ENCODE results near the gene CD151. TPM values are rescaled to one million over a fixed set of nuclear protein-coding genes. Genes with fewer than 3 reads are reported as not detected.

CD151 gene
- total RNA-seq, 5 donors from 2014 or later (not counting 1 experiment from before 2014, with no cell fraction given), result 14.9 to 28.2 (median 25.6) TPM

DNA sequence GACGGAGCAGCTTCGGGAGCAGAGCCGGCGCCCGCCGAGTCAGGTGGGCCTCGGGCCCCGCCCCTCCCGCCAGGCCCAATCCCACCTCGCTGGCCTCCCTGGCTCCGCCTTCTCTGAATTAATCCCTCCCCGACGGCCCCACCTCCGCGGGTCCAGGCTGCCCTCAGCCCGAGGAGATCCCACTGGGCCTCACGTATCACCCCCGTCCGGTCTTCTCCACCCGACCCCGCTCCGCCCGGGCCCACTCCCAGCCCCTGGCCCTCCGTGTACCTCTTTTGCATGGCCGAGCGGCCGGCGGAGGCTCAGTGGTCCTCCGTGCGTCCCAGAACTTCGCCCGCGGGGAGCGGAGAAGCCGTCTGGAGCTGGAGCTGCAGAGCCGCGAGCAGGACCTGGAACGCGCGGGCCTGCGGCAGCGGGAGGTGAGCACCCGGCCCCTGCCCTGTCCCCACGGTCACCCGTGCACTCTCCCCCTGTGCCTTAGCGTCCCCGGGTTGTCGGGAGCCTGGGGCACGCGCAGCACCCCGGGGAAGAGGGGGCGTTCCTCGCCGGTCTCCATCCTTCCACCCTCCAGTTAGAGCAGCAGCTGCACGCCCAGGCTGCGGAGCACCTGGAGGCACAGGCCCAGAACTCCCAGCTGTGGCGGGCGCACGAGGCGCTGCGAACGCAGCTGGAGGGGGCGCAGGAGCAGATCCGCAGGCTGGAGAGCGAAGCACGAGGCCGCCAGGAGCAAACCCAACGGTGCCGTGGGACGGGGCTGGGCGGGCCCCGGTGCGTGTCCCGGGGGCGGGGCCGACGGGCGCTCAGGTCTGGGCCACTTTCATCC lies 2.2 kb upstream of the CD151 start:
- Mint-ChIP-seq H3K9me3 (no peaks in the 10 kb centered on the region), H3K4me1 (peaks cover 23 to 51% (median 35%) of the 10 kb centered on the region in 3 donors), H3K27me3 (peaks cover 9 to 37% of the 10 kb centered on the region in 2 donors), H3K4me3 (peak overlapping the region; percentile 37 to 78 (median 44)), H3K27ac (no peak overlapping the region), H3K36me3 (no peaks in the 10 kb centered on the region)
- ATAC-seq (replicated peaks in 1 of 4) (peak; percentile 48 to 52 (median 49)), DNase-seq (peak in 24 of 35 experiments; percentile 23 to 72 (median 45))
- Histone ChIP-seq H3K4me1 (ENCODE audit: control insufficient read depth in 1 of 2, extremely low read depth in 1 of 2, insufficient read depth in 2 of 2, low read length in 2 of 2) (peaks cover 22 to 88% of the 10 kb centered on the region in 2 experiments), H3K27ac (ENCODE audit: low read length) (no peak overlapping the region), H3K36me3 (ENCODE audit: control insufficient read depth in 2 of 2, extremely low read depth in 1 of 2, insufficient read depth in 1 of 2, low read length in 1 of 2) (no peaks in the 10 kb centered on the region), H3K27me3 (replicated peaks in 1 of 2; ENCODE audit: control insufficient read depth in 2 of 2, extremely low read depth in 1 of 2, insufficient read depth in 2 of 2, low read length in 1 of 2) (peaks cover 0 to 84% of the 10 kb centered on the region in 2 experiments), H3K9me3 (no peaks in the 10 kb centered on the region), H3K4me3 (ENCODE audit: control insufficient read depth in 1 of 2, extremely low read depth in 1 of 2, low read length in 1 of 2) (peak overlapping the region; percentile 31 to 63)
- CTCF ChIA-PET, result no interaction called here
- 2% methylated on average over 70 of the region's 78 CpGs for WGBS (ENCODE audit: insufficient coverage)
- POLR2A ChIA-PET, result interaction anchor here in 1 of 2 donors (0.5 kb wide), 1 partner anchor 144 kb away, joined by 4 read pairs; no protein-coding TSS in a partner anchor

DNA sequence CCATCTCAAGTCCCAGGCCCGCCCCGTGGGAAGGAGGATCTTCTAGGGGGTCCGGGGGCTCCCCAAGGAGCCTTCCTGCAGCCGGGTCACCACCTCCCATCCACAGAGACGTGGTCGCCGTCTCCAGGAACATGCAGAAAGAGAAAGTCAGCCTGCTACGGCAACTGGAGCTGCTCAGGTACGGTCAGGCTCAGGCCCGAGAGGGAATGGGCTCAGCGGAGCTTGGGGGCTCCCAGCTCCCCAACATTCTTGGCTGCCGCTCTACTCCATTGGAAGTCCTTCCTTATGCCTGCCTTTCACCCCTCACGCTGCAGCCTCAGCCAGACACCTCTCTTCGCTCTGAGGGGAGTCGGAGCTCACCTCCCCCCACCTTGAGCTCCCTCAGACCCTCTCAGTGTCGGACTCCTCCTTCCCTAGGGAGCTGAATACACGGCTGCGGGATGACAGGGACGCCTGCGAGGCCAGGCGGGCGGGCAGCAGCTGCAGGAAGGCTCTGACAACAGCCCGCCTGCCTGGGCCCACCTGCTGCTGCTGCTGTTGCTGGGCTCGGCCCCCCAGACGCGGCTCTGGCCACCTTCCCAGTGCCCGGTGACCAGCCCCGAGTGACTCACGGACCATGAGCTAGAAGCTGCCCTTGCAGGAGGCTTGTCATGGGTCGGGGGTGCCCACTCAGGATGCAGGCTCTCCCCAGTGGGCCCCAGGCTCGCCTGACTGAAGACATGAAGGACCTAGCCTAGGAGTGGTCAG lies 1.5 kb upstream of the CD151 start:
- peak overlapping the region in 1 of 2 donors; percentile 51 for H3K4me3 ChIP-seq (ENCODE audit: control insufficient read depth in 1 of 2, extremely low read depth in 1 of 2, low read length in 1 of 2)
- peak overlapping the region in 1 of 2 donors; percentile 31 for H3K27ac Mint-ChIP-seq
- POLR2A ChIA-PET, result interaction anchor here in 1 of 2 donors (0.5 kb wide), 1 partner anchor 143 kb away, joined by 4 read pairs; no protein-coding TSS in a partner anchor

DNA sequence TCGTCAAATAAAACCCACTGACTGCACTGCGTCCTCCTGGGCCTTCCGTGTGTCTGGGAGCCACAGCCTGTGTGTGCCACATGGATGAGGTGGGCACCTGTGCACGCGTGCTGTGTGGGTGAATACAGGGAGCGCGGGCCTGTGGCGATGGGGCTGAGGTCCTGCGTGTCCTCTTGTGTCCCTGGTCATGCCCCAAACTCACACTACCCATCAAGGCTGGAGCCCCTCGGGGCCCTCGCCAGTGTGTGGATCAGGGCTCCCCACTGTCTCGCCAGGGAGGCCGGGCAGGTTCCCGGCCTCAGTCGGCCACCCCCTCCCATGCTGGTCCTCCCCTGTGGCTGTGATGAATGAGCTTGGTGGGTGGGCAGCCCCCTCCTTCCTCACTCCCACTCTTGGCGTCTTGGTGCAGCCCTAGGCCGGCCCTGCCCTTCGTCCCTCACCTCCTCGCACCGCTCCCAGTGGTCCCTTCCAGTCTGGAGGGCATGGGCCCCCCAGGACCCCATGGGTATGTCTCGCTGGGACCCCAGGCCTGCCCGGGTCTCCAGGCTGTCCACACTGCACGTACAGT lies 707 bp upstream of the CD151 start:
- ATAC-seq (replicated peaks in 1 of 4), result no peak
- peak overlapping the region; percentile 18 to 47 for H3K4me3 ChIP-seq (ENCODE audit: control insufficient read depth in 1 of 2, extremely low read depth in 1 of 2, low read length in 1 of 2)
- peaks cover 0 to 70% of the 10 kb centered on the region in 2 experiments for H3K27me3 ChIP-seq (replicated peaks in 1 of 2; ENCODE audit: control insufficient read depth in 2 of 2, extremely low read depth in 1 of 2, insufficient read depth in 2 of 2, low read length in 1 of 2)
- no peaks in the 10 kb centered on the region for H3K36me3 ChIP-seq (ENCODE audit: control insufficient read depth in 2 of 2, extremely low read depth in 1 of 2, insufficient read depth in 1 of 2, low read length in 1 of 2)
- POLR2A ChIA-PET, result no interaction called here
- H3K27ac ChIP-seq (ENCODE audit: low read length), result no peak overlapping the region
- Mint-ChIP-seq H3K4me3 (peak overlapping the region; percentile 25 to 78 (median 55)), H3K27me3 (peaks cover 9 to 34% of the 10 kb centered on the region in 2 donors), H3K4me1 (peaks cover 23 to 46% (median 30%) of the 10 kb centered on the region in 3 donors), H3K9me3 (no peaks in the 10 kb centered on the region), H3K27ac (no peak overlapping the region), H3K36me3 (no peaks in the 10 kb centered on the region)
- peaks cover 20 to 77% of the 10 kb centered on the region in 2 experiments for H3K4me1 ChIP-seq (ENCODE audit: control insufficient read depth in 1 of 2, extremely low read depth in 1 of 2, insufficient read depth in 2 of 2, low read length in 2 of 2)
- 93% methylated on average over 3 of the region's 23 CpGs for WGBS (ENCODE audit: insufficient coverage)
- DNase-seq, result no peak
- CTCF ChIA-PET, result no interaction called here
- no peaks in the 10 kb centered on the region for H3K9me3 ChIP-seq

More for the DNA sequence above, 1.5 kb upstream of the CD151 start:
- WGBS (ENCODE audit: insufficient coverage), result 70% methylated on average over 31 of the region's 31 CpGs
- ATAC-seq (replicated peaks in 1 of 4) (no peak), DNase-seq (no peak)
- Histone ChIP-seq H3K27me3 (replicated peaks in 1 of 2; ENCODE audit: control insufficient read depth in 2 of 2, extremely low read depth in 1 of 2, insufficient read depth in 2 of 2, low read length in 1 of 2) (peaks cover 0 to 76% of the 10 kb centered on the region in 2 experiments), H3K4me1 (ENCODE audit: control insufficient read depth in 1 of 2, extremely low read depth in 1 of 2, insufficient read depth in 2 of 2, low read length in 2 of 2) (peaks cover 22 to 84% of the 10 kb centered on the region in 2 experiments), H3K9me3 (no peaks in the 10 kb centered on the region), H3K27ac (ENCODE audit: low read length) (no peak overlapping the region), H3K36me3 (ENCODE audit: control insufficient read depth in 2 of 2, extremely low read depth in 1 of 2, insufficient read depth in 1 of 2, low read length in 1 of 2) (no peaks in the 10 kb centered on the region)
- H3K9me3 Mint-ChIP-seq, result no peaks in the 10 kb centered on the region
- no peaks in the 10 kb centered on the region for H3K36me3 Mint-ChIP-seq
- peaks cover 23 to 50% (median 34%) of the 10 kb centered on the region in 3 donors for H3K4me1 Mint-ChIP-seq
- H3K27me3 Mint-ChIP-seq, result peaks cover 9 to 37% of the 10 kb centered on the region in 2 donors
- peak overlapping the region; percentile 25 to 78 (median 55) for H3K4me3 Mint-ChIP-seq
- CTCF ChIA-PET, result no interaction called here

DNA sequence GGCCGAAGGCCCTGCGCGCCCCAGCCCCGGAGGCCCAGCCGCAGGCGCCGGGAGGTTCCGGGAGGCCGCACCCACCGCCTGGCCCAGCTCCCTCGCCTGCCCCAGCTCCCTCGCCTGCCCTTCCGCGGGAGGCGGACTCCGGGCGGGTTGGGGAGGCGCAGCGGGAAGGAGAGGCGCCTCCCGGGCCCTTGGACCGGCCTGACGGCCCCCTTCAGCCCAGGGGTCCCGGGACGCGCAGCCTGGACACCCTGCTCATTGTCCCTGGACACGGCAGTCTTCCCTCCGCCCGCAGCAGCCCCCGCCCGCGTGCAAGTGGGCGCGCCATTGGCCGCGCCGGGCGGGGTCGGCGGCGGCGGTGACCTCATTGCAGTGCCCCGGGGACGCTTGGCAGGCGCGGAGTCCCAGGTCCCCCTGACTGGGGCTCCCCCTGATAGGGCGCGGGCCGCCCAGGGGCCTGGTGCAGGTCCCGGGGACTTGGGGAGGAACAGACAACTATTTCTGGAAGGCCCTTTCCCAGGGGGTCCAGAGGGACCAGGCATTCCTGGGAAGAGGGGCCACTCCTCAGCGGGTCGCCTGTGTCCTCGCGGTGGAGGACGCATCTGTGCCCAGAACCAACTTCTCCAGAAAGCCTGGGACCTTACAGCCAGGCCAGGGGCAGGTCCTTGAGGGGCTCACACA lies 501 bp downstream of the CD151 start:
- H3K4me3 Mint-ChIP-seq, result peak overlapping the region; percentile 53 to 71 (median 63)
- peaks cover 0 to 4% of the 10 kb centered on the region in 2 donors for H3K36me3 ChIP-seq (ENCODE audit: control insufficient read depth in 2 of 2, extremely low read depth in 1 of 2, insufficient read depth in 1 of 2, low read length in 1 of 2)
- DNase-seq (peak in 4 of 35 experiments; percentile 27 to 54 (median 34)), ATAC-seq (replicated peaks in 1 of 4) (peak; percentile 24 to 44 (median 31))
- no peak overlapping the region for H3K27ac Mint-ChIP-seq
- peak overlapping the region; percentile 34 to 39 for H3K4me3 ChIP-seq (ENCODE audit: control insufficient read depth in 1 of 2, extremely low read depth in 1 of 2, low read length in 1 of 2)
- H3K27me3 Mint-ChIP-seq, result peaks cover 4 to 25% of the 10 kb centered on the region in 2 donors
- no peaks in the 10 kb centered on the region for H3K9me3 ChIP-seq
- no peaks in the 10 kb centered on the region for H3K9me3 Mint-ChIP-seq
- no peak overlapping the region for H3K27ac ChIP-seq (ENCODE audit: low read length)
- H3K36me3 Mint-ChIP-seq, result no peaks in the 10 kb centered on the region
- ChIA-PET CTCF (no interaction called here), POLR2A (no interaction called here)
- peaks cover 18 to 76% of the 10 kb centered on the region in 2 experiments for H3K4me1 ChIP-seq (ENCODE audit: control insufficient read depth in 1 of 2, extremely low read depth in 1 of 2, insufficient read depth in 2 of 2, low read length in 2 of 2)
- H3K27me3 ChIP-seq (replicated peaks in 1 of 2; ENCODE audit: control insufficient read depth in 2 of 2, extremely low read depth in 1 of 2, insufficient read depth in 2 of 2, low read length in 1 of 2), result peaks cover 0 to 58% of the 10 kb centered on the region in 2 experiments
- peaks cover 15 to 39% (median 22%) of the 10 kb centered on the region in 3 donors for H3K4me1 Mint-ChIP-seq
- 3% methylated on average over 50 of the region's 55 CpGs for WGBS (ENCODE audit: insufficient coverage)

DNA sequence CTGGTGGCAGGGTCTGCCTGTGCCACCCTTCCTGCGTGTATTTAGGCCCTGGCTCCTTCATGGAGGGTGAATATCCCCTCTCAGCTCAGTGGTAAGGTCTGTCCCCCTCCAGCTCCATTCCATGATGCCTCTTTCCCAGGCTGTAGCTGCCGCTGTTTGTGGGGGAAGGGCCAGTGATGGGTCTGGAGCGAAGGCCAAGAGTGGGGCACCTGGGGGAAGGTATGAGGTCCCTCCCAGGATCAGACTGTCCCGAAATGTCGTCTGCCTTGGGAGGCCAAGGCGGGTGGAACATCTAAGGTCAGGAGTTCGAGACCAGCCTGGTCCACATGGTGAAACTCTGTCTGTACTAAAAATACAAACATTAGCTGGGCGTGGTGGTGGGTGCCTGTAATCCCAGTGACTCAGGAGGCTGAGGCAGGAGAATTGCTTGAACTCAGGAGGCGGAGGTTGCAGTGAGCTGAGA lies 1.1 kb downstream of the CD151 start:
- ATAC-seq (replicated peaks in 1 of 4), result no peak
- H3K9me3 Mint-ChIP-seq, result no peaks in the 10 kb centered on the region
- no peak for DNase-seq
- peaks cover 4 to 22% of the 10 kb centered on the region in 2 donors for H3K27me3 Mint-ChIP-seq
- peaks cover 2% of the 10 kb centered on the region for H3K36me3 Mint-ChIP-seq
- WGBS (ENCODE audit: insufficient coverage), result 97% methylated on average over 4 of the region's 9 CpGs
- peak overlapping the region; percentile 53 to 71 (median 63) for H3K4me3 Mint-ChIP-seq
- Histone ChIP-seq H3K27me3 (replicated peaks in 1 of 2; ENCODE audit: control insufficient read depth in 2 of 2, extremely low read depth in 1 of 2, insufficient read depth in 2 of 2, low read length in 1 of 2) (peaks cover 0 to 52% of the 10 kb centered on the region in 2 experiments), H3K9me3 (no peaks in the 10 kb centered on the region), H3K27ac (ENCODE audit: low read length) (no peak overlapping the region), H3K4me1 (ENCODE audit: control insufficient read depth in 1 of 2, extremely low read depth in 1 of 2, insufficient read depth in 2 of 2, low read length in 2 of 2) (peaks cover 18 to 70% of the 10 kb centered on the region in 2 experiments), H3K4me3 (ENCODE audit: control insufficient read depth in 1 of 2, extremely low read depth in 1 of 2, low read length in 1 of 2) (no peak overlapping the region), H3K36me3 (ENCODE audit: control insufficient read depth in 2 of 2, extremely low read depth in 1 of 2, insufficient read depth in 1 of 2, low read length in 1 of 2) (peaks cover 0 to 11% of the 10 kb centered on the region in 2 donors)
- H3K4me1 Mint-ChIP-seq, result peaks cover 13 to 33% (median 19%) of the 10 kb centered on the region in 3 donors
- CTCF ChIA-PET, result no interaction called here
- POLR2A ChIA-PET, result interaction anchor here in 1 of 2 donors (0.6 kb wide), 1 partner anchor 1089 kb away, joined by 4 read pairs; no protein-coding TSS in a partner anchor
- H3K27ac Mint-ChIP-seq, result peak overlapping the region in 1 of 2 donors; percentile 15
